HG02571 (cell line): Measurements from ENCODE around the gene SLIT3.
"Not testable (repeated sequence)": the region's sequence is repeated elsewhere in the genome, so short reads cannot be mapped to it uniquely, and the experiment has no call there.

Experiments used
- ATAC-seq: cut with Tn5 transposase; IDR thresholded peaks from one replicate; pipeline ENCODE4 v1.9.1; 2021; ENCODE audit warnings: mild to moderate bottlenecking, moderate library complexity; ENCODE audit not compliant: unreplicated experiment

SLIT3 gene

GRCh38 chr5:169116961-169117461 is 183.9 kb downstream of the SLIT3 start:
- ATAC-seq = no peak

- no peak for ATAC-seq
Measured at GRCh38 chr5:169115461-169116124, 185.3 kb downstream of the SLIT3 start.

DNA sequence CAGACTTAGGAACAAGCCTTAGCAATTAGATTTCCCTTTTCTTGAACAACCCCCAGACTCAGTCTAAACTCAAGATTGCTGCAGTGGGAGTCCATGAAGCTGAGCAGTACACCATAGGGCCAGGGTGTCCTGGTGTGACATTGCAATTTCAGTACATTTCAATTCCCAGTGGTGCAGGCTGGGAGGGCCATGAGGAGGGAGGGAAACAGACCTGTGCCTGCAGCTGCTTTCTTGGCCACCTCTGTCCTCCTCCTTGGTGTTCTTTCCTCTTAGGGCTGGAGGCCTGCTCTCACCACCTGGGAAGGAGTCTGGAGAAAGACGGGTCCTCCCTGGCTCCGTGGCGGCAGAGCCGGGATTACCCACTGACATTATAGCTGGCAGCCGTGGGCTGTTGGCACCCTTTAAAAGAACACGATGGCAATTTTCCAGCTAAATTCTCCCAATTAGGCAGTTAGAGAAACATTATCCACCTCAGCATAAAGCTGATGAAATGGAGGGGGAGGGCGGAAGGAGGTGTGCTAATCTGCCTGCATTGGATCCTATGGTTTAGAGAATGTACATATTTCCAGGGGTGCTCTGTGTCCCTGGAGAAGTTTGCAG is 186.4 kb downstream of the SLIT3 start:
- no peak for ATAC-seq

DNA sequence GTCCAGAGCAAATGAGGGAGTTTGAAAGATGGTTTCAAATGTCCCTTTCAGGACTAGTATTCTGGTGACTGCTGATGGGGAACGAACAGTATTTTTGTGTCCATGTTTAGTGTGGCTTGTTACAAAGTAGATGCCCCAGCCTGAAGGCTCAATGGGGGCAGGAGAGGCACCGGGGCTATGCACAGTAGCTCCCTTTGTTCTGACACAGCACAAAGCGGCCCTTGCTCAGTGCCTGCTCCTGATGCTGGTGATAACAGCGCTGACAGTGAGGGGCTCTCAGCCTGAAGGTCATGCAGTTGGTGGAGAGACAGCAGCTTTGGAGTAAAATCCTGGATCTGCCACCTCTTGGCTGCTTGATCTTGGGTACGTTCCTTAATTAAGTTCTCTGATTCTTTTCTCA is 188.9 kb downstream of the SLIT3 start:
- ATAC-seq = no peak

DNA sequence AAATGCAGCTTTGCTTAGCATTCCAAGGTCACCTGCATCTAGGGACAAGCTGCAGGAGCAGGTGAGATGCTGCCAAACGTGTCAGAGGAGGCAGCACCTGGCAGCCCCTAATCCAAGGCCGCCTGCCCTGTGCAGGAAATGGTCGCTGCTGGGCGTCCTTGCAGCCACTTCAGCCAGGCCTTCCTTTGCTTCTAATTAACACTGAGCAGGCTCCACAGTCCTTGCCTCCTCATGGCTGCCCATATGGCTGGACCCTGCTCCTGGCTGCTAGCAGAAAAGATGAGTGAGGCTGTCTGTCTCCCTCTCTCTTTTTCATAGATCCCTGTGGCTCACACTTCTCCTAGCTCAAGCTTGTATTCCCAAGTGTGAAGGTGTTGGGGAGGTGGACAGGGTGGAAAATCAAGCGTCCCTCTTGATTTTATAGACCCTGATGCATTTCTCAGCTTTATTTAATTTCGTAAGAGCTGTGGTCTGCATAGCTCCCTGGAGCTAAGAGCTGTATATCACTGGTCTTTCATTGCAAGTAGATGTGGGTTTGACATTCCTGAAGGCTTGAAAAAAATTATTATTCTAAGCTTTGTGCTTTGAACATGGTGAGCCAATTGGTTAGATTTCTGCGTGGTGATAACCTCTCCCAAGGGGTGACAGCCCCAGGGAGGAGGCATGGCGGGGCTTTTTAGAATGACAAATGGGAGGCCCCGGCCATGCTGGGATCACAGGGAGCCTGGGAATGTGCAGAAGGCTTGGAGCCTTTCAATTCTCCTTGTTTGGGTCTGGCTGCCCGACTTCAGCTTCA is 193.8 kb downstream of the SLIT3 start:
- ATAC-seq = no peak

DNA sequence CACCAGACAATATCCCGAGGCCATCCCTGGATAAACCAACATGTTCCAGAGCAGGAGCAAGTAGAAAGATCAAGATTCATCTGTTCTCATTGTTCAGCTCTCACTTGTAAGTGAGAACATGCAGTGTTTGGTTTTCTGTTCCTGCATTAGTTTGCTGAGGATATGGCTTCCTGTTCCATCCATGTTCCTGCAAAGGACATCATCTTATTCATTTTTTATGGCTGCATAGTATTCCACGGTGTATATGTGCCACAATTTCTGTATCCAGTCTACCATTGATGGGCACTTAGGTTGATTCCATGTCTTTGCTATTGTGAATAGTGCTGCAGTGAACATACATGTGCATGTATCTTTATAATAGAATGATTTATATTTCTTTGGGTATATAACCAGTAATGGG is 195.4 kb downstream of the SLIT3 start:
- not testable (repeated sequence) for ATAC-seq

DNA sequence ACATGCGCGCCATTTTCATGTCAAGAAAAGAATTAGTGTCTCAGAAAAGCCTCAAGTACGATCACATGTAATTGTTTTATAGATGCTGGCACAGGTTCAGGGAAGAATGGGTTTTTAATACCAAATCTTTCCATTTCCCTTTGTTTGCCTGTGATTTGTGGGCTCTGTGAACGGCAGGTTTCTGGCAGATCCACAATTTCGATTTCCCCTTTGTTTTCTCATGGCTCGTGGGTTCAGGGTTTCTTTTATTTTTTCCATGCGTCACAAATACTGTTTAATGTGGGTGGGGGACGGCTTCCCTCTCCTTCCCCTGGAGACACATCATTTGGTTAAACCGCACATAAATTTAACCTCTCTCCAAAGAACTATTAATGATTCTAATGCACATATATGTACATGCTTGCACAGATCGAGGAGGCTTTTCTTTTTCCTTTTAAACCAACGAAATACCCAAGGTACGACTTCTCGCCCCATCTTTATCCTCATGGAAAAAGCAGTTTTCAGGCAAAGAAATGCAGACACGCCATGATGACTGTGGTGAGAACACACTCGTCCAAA is 195.9 kb downstream of the SLIT3 start:
- ATAC-seq = no peak

DNA sequence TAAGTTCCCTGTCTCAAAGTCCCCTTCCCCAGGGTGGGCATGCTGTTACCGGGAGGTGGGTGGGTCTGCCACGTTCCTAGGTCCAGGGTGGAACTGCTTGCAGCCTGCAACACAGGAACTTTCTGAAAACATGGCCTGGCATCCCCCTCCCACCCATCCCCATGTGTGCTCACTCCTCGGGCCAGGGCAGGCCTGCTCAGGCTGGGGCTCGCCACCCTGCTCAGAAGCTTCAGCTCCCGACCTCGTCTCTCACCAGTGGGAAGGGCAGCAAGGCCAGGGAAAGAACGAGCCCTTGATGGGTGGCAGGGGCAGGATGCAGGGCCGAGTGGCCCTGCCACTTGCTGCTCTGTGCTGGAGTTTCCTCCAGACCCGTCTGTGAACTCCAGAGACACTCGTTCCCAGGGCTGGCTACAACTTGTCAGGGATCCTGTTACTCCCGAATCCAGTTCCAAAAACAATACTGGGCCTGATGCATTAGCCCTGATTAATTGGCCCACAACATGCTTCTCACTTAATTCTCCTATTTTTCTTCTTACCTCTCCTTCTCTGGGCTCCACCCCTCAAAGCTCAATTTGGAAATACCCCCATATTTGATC is 197.3 kb downstream of the SLIT3 start:
- no peak for ATAC-seq

- no peak for ATAC-seq
Measured at GRCh38 chr5:169101966-169102365, 199.0 kb downstream of the SLIT3 start.

DNA sequence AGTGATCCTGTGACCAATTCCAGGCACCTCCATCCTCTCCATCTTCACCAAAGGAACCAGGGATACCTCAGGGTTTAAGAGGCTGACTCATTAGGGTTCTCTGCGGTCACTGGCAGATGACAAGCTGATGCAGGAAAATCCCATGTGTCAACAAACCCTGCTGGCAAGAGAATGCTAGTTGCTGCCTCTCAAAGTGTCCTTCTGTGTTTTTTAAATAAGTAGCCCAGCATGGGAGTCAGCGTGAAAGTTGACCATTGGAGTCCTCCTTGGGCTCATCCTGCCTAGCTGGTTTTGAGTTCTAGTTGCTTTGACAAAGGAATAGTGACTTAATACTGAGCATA is 200.2 kb downstream of the SLIT3 start:
- no peak for ATAC-seq

- ATAC-seq = no peak
Measured at GRCh38 chr5:169099801-169100734, 200.9 kb downstream of the SLIT3 start.

DNA sequence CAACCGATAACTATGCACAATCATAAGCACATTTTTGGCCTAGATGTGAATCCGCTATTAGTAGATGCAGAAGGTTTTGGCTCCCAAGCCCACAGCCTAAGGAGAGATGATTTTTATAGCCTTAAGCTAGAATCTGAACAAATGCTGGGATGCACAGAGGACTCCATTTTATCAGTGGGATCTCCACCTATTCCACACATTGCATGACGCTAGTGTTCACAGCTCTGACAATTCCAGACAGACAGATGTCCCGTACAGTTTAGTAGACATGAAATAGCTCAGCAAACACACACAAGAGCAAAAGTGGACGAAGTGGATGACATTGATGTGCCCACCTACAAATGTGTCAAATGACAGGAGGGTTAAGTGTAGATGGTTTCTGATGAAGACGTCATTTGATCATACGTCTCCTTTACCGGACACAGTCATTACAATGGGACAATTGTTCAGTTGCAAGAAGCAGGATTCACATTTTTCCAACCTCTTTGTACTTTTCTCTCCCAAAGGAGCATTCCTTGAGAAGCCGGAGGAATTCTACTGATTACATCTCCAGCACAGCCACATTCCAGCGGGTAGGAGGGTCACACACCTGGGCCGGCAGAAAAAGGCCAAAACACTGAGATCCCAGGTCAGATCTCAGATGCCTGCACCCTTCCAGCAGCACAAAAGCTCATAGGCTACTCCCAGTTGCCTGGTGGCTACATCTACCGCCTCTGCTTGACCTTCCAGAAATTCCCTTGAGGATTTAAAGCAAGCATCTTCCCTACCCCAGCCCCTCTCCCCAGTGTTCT is 202.4 kb downstream of the SLIT3 start:
- ATAC-seq = no peak

- no peak for ATAC-seq
Measured at GRCh38 chr5:169097374-169098326, 203.3 kb downstream of the SLIT3 start.

DNA sequence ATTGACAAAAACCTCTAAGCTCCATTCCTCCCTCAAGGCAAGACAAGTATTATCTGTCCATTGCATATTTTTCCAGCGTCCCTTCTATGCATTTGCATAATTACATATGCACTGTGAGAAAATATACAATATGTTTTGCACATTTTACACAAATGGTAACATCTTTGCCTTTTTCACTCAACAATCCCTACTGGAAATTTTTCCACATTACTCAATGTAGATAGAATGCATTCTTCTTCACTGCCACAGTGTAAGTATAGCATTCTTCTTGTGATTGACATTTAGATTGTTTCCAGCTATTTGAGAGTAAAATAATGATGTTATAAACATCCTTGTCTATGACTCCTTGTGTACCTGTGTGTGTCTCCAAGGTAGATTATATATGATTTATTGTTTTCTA is 205.0 kb downstream of the SLIT3 start:
- ATAC-seq = no peak

- no peak for ATAC-seq
Measured at GRCh38 chr5:169095410-169095960, 205.5 kb downstream of the SLIT3 start.

GRCh38 chr5:169094586-169095409 is 206.1 kb downstream of the SLIT3 start:
- ATAC-seq = no peak

- ATAC-seq = no peak
Measured at GRCh38 chr5:169091396-169091980, 209.5 kb downstream of the SLIT3 start.
